ENCODE measurements around the gene FOXA3.

DNA sequence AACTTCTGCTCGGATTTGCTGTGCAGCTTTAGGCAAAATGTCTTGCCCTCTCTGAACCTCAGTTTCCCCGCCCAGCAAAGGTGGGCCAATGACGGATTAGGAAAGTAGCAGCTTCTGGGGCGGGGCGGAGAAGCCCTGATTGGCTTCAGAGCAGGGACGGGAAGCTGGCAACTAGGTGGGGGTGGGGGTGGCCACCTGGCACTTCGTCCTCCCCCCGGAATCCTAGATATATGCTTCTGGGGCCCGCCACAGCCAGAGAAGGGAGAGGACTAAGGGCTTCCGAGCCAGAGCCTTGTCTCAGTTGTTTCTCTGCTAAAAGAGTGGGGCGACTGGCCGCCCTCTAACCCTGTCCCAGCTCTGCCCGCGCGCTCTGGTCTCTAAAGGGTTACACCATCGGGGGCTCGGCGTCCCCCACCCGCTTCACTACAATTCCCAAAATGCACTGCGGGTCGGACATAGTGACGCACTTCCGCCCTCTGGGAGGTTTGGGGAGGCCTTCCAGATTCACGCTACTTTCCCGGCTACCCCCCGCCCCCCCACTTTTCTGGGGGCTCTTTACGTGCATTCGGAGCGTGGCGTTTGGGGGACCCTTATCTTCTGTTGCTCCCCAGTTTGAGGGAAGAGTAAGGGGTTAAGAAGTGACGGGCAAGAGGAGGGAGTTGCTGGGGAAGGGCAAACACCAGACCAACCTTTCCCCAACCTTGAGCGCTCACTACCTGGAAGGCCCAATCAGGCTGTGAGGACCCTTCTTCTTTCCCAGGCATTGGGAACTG is 22.5 kb downstream of the FOXA3 start:
- peak; percentile 62 for TF ChIP-seq POLR2A (IDR thresholded peaks at IDR 0.05; ENCODE audit: low read length)
- TF ChIP-seq GATA1 (IDR thresholded peaks at IDR 0.05; ENCODE audit: low read depth, low read length): no peak

Measured in erythroblast (primary cell).